ENCODE data around the gene ELANE. TPM values are rescaled to one million over a fixed set of nuclear protein-coding genes. Genes with fewer than 3 reads are reported as not detected.

Gene ELANE
- total RNA-seq, 3 donors from 2014 or later (not counting 1 experiment from before 2014, with no cell fraction given), result 1.7 to 1.8 TPM; not detected in 1

GRCh38 chr19:821825-822503, 30.1 kb upstream of the ELANE start, which contains the start of gene PLPPR3:
Gene PLPPR3, minus strand, starts transcription at chr19:821955. Its CDS starts 396 bp downstream, at chr19:821559.
- H3K36me3 ChIP-seq (ENCODE audit: control insufficient read depth, insufficient read depth, low read length), result no peaks in the 10 kb centered on the region
- peaks cover 11% of the 10 kb centered on the region for H3K27me3 ChIP-seq (ENCODE audit: control insufficient read depth, insufficient read depth, low read length)
- ATAC-seq, result no peak
- no peak within 1 kb of the TSS for H3K27ac ChIP-seq (ENCODE audit: low read length)
- intact Hi-C loops (cut with micrococcal nuclease), result no loop called here
- Mint-ChIP-seq H3K27ac (no peak within 1 kb of the TSS), H3K4me3 (peak within 1 kb of the TSS; percentile 28), H3K9me3 (no peaks in the 10 kb centered on the region), H3K4me1 (peaks cover 0 to 2% of the 10 kb centered on the region in 2 donors), H3K36me3 (no peaks in the 10 kb centered on the region), H3K27me3 (ENCODE audit: low read depth in 2 of 2) (peaks cover 6 to 10% of the 10 kb centered on the region in 2 donors)
- WGBS (ENCODE audit: insufficient coverage), result under 1% methylated on average over 68 of the region's 86 CpGs
- DNase-seq, result no peak
- no peak within 1 kb of the TSS for H3K4me3 ChIP-seq (ENCODE audit: low read length)
- no peaks in the 10 kb centered on the region for H3K4me1 ChIP-seq (ENCODE audit: control insufficient read depth, insufficient read depth, low read length)
- H3K9me3 ChIP-seq (ENCODE audit: control insufficient read depth, insufficient read depth, low read length), result no peaks in the 10 kb centered on the region
- no peak for TF ChIP-seq CTCF (IDR thresholded peaks at IDR 0.05)

- no peak for ATAC-seq
- H3K27ac ChIP-seq (ENCODE audit: low read length), result no peak overlapping the region
- no peak overlapping the region for H3K4me3 Mint-ChIP-seq
- TF ChIP-seq CTCF (IDR thresholded peaks at IDR 0.05), result no peak
- no peaks in the 10 kb centered on the region for H3K36me3 Mint-ChIP-seq
- peaks cover 11% of the 10 kb centered on the region for H3K27me3 ChIP-seq (ENCODE audit: control insufficient read depth, insufficient read depth, low read length)
- H3K27ac Mint-ChIP-seq, result no peak overlapping the region
- H3K36me3 ChIP-seq (ENCODE audit: control insufficient read depth, insufficient read depth, low read length), result no peaks in the 10 kb centered on the region
- whole genome bisulfite sequencing (ENCODE audit: insufficient coverage), result 64% methylated on average over 11 of the region's 12 CpGs
- H3K4me1 Mint-ChIP-seq, result no peaks in the 10 kb centered on the region
- no peaks in the 10 kb centered on the region for H3K9me3 Mint-ChIP-seq
- no peaks in the 10 kb centered on the region for H3K4me1 ChIP-seq (ENCODE audit: control insufficient read depth, insufficient read depth, low read length)
- peaks cover 6 to 10% of the 10 kb centered on the region in 2 donors for H3K27me3 Mint-ChIP-seq (ENCODE audit: low read depth in 2 of 2)
- no peak for DNase-seq
- no peaks in the 10 kb centered on the region for H3K9me3 ChIP-seq (ENCODE audit: control insufficient read depth, insufficient read depth, low read length)
- intact Hi-C loops (cut with micrococcal nuclease), result no loop called here
- no peak overlapping the region for H3K4me3 ChIP-seq (ENCODE audit: low read length)
These were observed 28.5 kb upstream of the ELANE start for GRCh38 chr19:823565-824121.

- Mint-ChIP-seq H3K27ac (no peak overlapping the region), H3K4me3 (no peak overlapping the region), H3K4me1 (no peaks in the 10 kb centered on the region), H3K9me3 (no peaks in the 10 kb centered on the region), H3K27me3 (ENCODE audit: low read depth in 2 of 2) (peaks cover 6 to 10% of the 10 kb centered on the region in 2 donors), H3K36me3 (no peaks in the 10 kb centered on the region)
- Histone ChIP-seq H3K27me3 (ENCODE audit: control insufficient read depth, insufficient read depth, low read length) (peaks cover 11% of the 10 kb centered on the region), H3K9me3 (ENCODE audit: control insufficient read depth, insufficient read depth, low read length) (no peaks in the 10 kb centered on the region), H3K4me3 (ENCODE audit: low read length) (no peak overlapping the region), H3K27ac (ENCODE audit: low read length) (no peak overlapping the region), H3K36me3 (ENCODE audit: control insufficient read depth, insufficient read depth, low read length) (no peaks in the 10 kb centered on the region), H3K4me1 (ENCODE audit: control insufficient read depth, insufficient read depth, low read length) (no peaks in the 10 kb centered on the region)
- no peak for DNase-seq
- no peak for TF ChIP-seq CTCF (IDR thresholded peaks at IDR 0.05)
- intact Hi-C loops (cut with micrococcal nuclease), result no loop called here
- no peak for ATAC-seq
- WGBS (ENCODE audit: insufficient coverage), result 80% methylated on average over 15 of the region's 15 CpGs
These were observed 27.2 kb upstream of the ELANE start for GRCh38 chr19:824885-825284.

Measured in natural killer cell (primary cell).